Brain microvascular endothelial cell (primary cell): ENCODE results near the gene REN.
A peak's percentile ranks its signal among the peaks of the same experiment; 100 is the strongest.

ENCODE experiments used
- DNase-seq: peaks from one replicate; pipeline ENCODE4 v3.0.0-alpha.2; 2020
- H3K27ac ChIP-seq: fragments of 250-450 bp; sonication (Bioruptor Pico); 2 replicates; pipeline ENCODE4 v1.5.1; 2020; ENCODE audit warnings: mild to moderate bottlenecking, moderate library complexity
- H3K27me3 ChIP-seq: fragments of 250-450 bp; sonication (Bioruptor Pico); replicated peaks from 2 replicates; pipeline ENCODE4 v1.5.1; 2020; ENCODE audit warnings: mild to moderate bottlenecking
- H3K36me3 ChIP-seq: fragments of 250-450 bp; sonication (Bioruptor Pico); replicated peaks from 2 replicates; pipeline ENCODE4 v1.5.1; 2020; ENCODE audit warnings: mild to moderate bottlenecking
- H3K4me3 ChIP-seq: 2 replicates; pipeline ENCODE4 v1.5.1; 2011; ENCODE audit warnings: low read depth, mild to moderate bottlenecking, control low read depth, low read length, moderate library complexity
- CTCF ChIP-seq: IDR thresholded peaks from 2 replicates; pipeline ENCODE4 v1.5.1; 2011; ENCODE audit warnings: low read depth, mild to moderate bottlenecking, moderate library complexity, low read length, control low read depth, inconsistent platforms; ENCODE audit errors: missing control alignments
- in situ Hi-C: cut with HindIII; loops from 2 replicates; pipeline ENCODE4 v1.10.0; 2017; ENCODE audit warnings: low sequenced_read_pairs, low pct_ligation_motif_present

Gene REN

GRCh38 chr1:204157962-204158361, 8.2 kb downstream of the REN start:
- no peak for TF ChIP-seq CTCF
- DNase-seq, result no peak
- Histone ChIP-seq H3K27ac (no peak overlapping the region), H3K4me3 (no peak overlapping the region), H3K36me3 (no peaks in the 10 kb centered on the region), H3K27me3 (no peaks in the 10 kb centered on the region)
- in situ Hi-C loops, result loop anchor here (25.0 kb wide), 1 partner anchor 204 kb away; the partner anchor contains the start of gene PLEKHA6

GRCh38 chr1:204155881-204156280, 10.3 kb downstream of the REN start:
- no peaks in the 10 kb centered on the region for H3K36me3 ChIP-seq
- H3K27me3 ChIP-seq, result no peaks in the 10 kb centered on the region
- no peak overlapping the region for H3K27ac ChIP-seq
- no peak overlapping the region for H3K4me3 ChIP-seq
- no peak for DNase-seq
- in situ Hi-C loops, result loop anchor here (25.0 kb wide), 1 partner anchor 206 kb away; the partner anchor contains the start of gene PLEKHA6
- no peak for TF ChIP-seq CTCF

- in situ Hi-C loops, result loop anchor here (25.0 kb wide), 1 partner anchor 208 kb away; the partner anchor contains the start of gene PLEKHA6
- no peak for DNase-seq
- Histone ChIP-seq H3K27me3 (no peaks in the 10 kb centered on the region), H3K27ac (no peak overlapping the region), H3K36me3 (no peaks in the 10 kb centered on the region), H3K4me3 (no peak overlapping the region)
- no peak for TF ChIP-seq CTCF
Observed at GRCh38 chr1:204154568-204155255, 11.4 kb downstream of the REN start.

- Histone ChIP-seq H3K36me3 (no peaks in the 10 kb centered on the region), H3K27me3 (no peaks in the 10 kb centered on the region), H3K27ac (no peak overlapping the region), H3K4me3 (no peak overlapping the region)
- no peak for TF ChIP-seq CTCF
- in situ Hi-C loops, result loop anchor here (25.0 kb wide), 1 partner anchor 209 kb away; the partner anchor contains the start of gene PLEKHA6
- DNase-seq, result no peak
Observed at GRCh38 chr1:204153667-204154066, 12.5 kb downstream of the REN start.

GRCh38 chr1:204152310-204153044, 13.7 kb downstream of the REN start:
- no peaks in the 10 kb centered on the region for H3K27me3 ChIP-seq
- H3K4me3 ChIP-seq, result peak overlapping the region; percentile 55
- peak; percentile 4 for TF ChIP-seq CTCF
- in situ Hi-C loops, result loop anchor here (25.0 kb wide), 1 partner anchor 210 kb away; the partner anchor contains the start of gene PLEKHA6
- no peaks in the 10 kb centered on the region for H3K36me3 ChIP-seq
- H3K27ac ChIP-seq, result no peak overlapping the region
- no peak for DNase-seq
